ENCODE results near the gene TRAF1. TPM values are rescaled to one million over a fixed set of nuclear protein-coding genes. Genes with fewer than 3 reads are reported as not detected.

TRAF1 gene, protein sequence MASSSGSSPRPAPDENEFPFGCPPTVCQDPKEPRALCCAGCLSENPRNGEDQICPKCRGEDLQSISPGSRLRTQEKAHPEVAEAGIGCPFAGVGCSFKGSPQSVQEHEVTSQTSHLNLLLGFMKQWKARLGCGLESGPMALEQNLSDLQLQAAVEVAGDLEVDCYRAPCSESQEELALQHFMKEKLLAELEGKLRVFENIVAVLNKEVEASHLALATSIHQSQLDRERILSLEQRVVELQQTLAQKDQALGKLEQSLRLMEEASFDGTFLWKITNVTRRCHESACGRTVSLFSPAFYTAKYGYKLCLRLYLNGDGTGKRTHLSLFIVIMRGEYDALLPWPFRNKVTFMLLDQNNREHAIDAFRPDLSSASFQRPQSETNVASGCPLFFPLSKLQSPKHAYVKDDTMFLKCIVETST
- 1.3 and 3.8 TPM in 2 replicates for total RNA-seq

GRCh38 chr9:120926397-120926928 is at the start of gene TRAF1:
TRAF1 (minus strand) TSS chr9:120926796; CDS start chr9:120926075, 721 bp downstream.

DNA sequence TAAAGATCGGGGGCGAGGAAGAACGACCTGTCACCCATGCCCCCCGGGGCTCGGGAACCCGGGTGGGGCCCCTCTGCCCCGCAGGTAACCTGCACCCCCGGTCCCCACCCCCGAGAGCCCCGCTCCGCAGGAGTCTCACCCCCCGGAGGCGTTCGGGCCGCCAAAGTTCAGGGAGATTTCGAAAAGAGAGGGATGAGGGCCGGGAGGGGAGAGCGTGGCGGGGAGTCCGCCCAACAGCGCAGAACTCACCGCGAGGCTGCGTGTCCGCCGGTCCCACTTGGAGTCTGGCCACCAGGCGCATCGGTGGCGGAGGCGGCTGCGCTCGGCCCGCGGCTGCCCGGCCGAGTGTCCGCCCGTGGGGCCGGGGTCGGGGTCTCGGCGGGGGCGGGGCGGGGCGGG is 49.8 kb downstream of the TRAF1 start, which contains the start of gene PHF19:
Gene PHF19, minus strand, starts transcription at position 347 of the 399 bp plus-strand sequence. CDS start 2,447 bp downstream, outside the sequence.

Other genes starting within 250 kb of the TRAF1 start
- 4.9 and 9.3 TPM in 2 replicates for gene MEGF9, start 212.3 kb downstream of the TRAF1 start, total RNA-seq
- gene FBXW2, start 133.4 kb downstream of the TRAF1 start, total RNA-seq = 26.0 and 43.5 TPM in 2 replicates
- gene PSMD5, start 83.9 kb downstream of the TRAF1 start, total RNA-seq = 26.3 and 27.3 TPM in 2 replicates
- 39.3 and 60.3 TPM in 2 replicates for gene PHF19, start 49.6 kb downstream of the TRAF1 start, total RNA-seq
- gene C5, start 123.5 kb upstream of the TRAF1 start, total RNA-seq = 2.3 TPM in 2 replicates
- 7.1 and 13.4 TPM in 2 replicates for gene CNTRL, start 148.2 kb upstream of the TRAF1 start, total RNA-seq

Measured in epithelial cell of umbilical artery (primary cell).